DND-41 (cell line): ENCODE results near the gene SNAPC4.

Experiments used
- ATAC-seq: fragments of 200-7000 bp; cut with Tn5 transposase; 3 replicates; pipeline ENCODE4 v1.9.1; 2021; ENCODE audit warnings: low read depth; ENCODE audit not compliant: insufficient read depth
- DNase-seq: peaks from one replicate; pipeline ENCODE4 v3.0.0-alpha.2; 2020
- H2AFZ ChIP-seq: 2 replicates; pipeline ENCODE4 v1.6.0; 2012; ENCODE audit warnings: low read depth, low read length
- H3K27ac ChIP-seq: 2 replicates; pipeline ENCODE4 v1.5.1; 2012; ENCODE audit warnings: low read length, inconsistent platforms
- H3K27me3 ChIP-seq: fragments of 200-600 bp; sonication (generic); 2 replicates; pipeline ENCODE4 v1.6.0; 2012; ENCODE audit warnings: low read length, mild to moderate bottlenecking, inconsistent platforms; ENCODE audit not compliant: insufficient read depth, poor library complexity
- H3K36me3 ChIP-seq: 2 replicates; pipeline ENCODE4 v1.5.1; 2012; ENCODE audit warnings: low read length, inconsistent platforms; ENCODE audit not compliant: insufficient read depth
- H3K4me1 ChIP-seq: 2 replicates; pipeline ENCODE4 v1.5.1; 2012; ENCODE audit warnings: mild to moderate bottlenecking, low read length; ENCODE audit not compliant: insufficient read depth
- H3K4me2 ChIP-seq: 2 replicates; pipeline ENCODE4 v1.6.0; 2012; ENCODE audit warnings: mild to moderate bottlenecking, moderate library complexity, low read length, inconsistent platforms; ENCODE audit not compliant: insufficient read depth
- H3K4me3 ChIP-seq, 2 experiments: fragments of 200-600 bp in 1 of 2; shearing (Covaris generic) in 1 of 2; 2 replicates each; pipeline ENCODE4 v1.5.1; 2012 to 2016; ENCODE audit warnings: inconsistent platforms in 2 of 2, low read length in 2 of 2, mild to moderate bottlenecking in 2 of 2, low read depth in 1 of 2, moderate library complexity in 1 of 2
- H3K79me2 ChIP-seq: 2 replicates; pipeline ENCODE4 v1.6.0; 2012; ENCODE audit warnings: low read length, inconsistent platforms; ENCODE audit not compliant: insufficient read depth
- H3K9ac ChIP-seq: 2 replicates; pipeline ENCODE4 v1.6.0; 2012; ENCODE audit warnings: low read depth, mild to moderate bottlenecking, inconsistent platforms, low read length, moderate library complexity
- H3K9me3 ChIP-seq: 2 replicates; pipeline ENCODE4 v1.5.1; 2012; ENCODE audit warnings: low read length, moderate library complexity, mild to moderate bottlenecking, inconsistent platforms; ENCODE audit not compliant: insufficient read depth, severe bottlenecking
- H4K20me1 ChIP-seq: 2 replicates; pipeline ENCODE4 v1.6.0; 2012; ENCODE audit warnings: low read length; ENCODE audit not compliant: insufficient read depth
- CTCF ChIP-seq: IDR thresholded peaks from 2 replicates; pipeline ENCODE4 v1.5.1; 2012; ENCODE audit warnings: borderline replicate concordance, low read length, moderate library complexity, mild to moderate bottlenecking; ENCODE audit not compliant: poor library complexity, severe bottlenecking; ENCODE audit errors: extremely low read depth
- EZH2 ChIP-seq: IDR thresholded peaks from 3 replicates; pipeline ENCODE4 v1.6.1; 2012; ENCODE audit warnings: borderline replicate concordance, low read depth, mild to moderate bottlenecking, moderate library complexity, low read length, inconsistent platforms; ENCODE audit not compliant: severe bottlenecking

Gene SNAPC4

GRCh38 chr9:136394312-136395019, 5.5 kb downstream of the SNAPC4 start:
- Histone ChIP-seq H4K20me1 (peaks cover 20% of the 10 kb centered on the region), H3K9ac (no peak overlapping the region)
- no peak for TF ChIP-seq CTCF
- TF ChIP-seq EZH2, result no peak

GRCh38 chr9:136393531-136393930, 6.4 kb downstream of the SNAPC4 start:
- H3K9me3 ChIP-seq, result no peaks in the 10 kb centered on the region
- H3K79me2 ChIP-seq, result peaks cover 11% of the 10 kb centered on the region
- no peak overlapping the region for H3K4me3 ChIP-seq
- H4K20me1 ChIP-seq, result peaks cover 14% of the 10 kb centered on the region
- H3K9ac ChIP-seq, result no peak overlapping the region
- H3K4me1 ChIP-seq, result peaks cover 6% of the 10 kb centered on the region
- no peak overlapping the region for H2AFZ ChIP-seq
- TF ChIP-seq CTCF (no peak), EZH2 (no peak)
- H3K36me3 ChIP-seq, result peaks cover 82% of the 10 kb centered on the region
- H3K27ac ChIP-seq, result no peak overlapping the region
- H3K4me2 ChIP-seq, result no peak overlapping the region
- ATAC-seq, result no peak
- H3K27me3 ChIP-seq, result no peaks in the 10 kb centered on the region
- DNase-seq, result no peak

More at GRCh38 chr9:136394312-136395019, 5.5 kb downstream of the SNAPC4 start:
- DNase-seq, result no peak
- no peak overlapping the region for H3K4me3 ChIP-seq
- H3K9me3 ChIP-seq, result no peaks in the 10 kb centered on the region
- ATAC-seq, result no peak
- no peak overlapping the region for H3K27ac ChIP-seq
- H3K4me2 ChIP-seq, result no peak overlapping the region
- H3K4me1 ChIP-seq, result peaks cover 15% of the 10 kb centered on the region
- H3K79me2 ChIP-seq, result peaks cover 20% of the 10 kb centered on the region
- no peak overlapping the region for H2AFZ ChIP-seq
- peaks cover 76% of the 10 kb centered on the region for H3K36me3 ChIP-seq
- no peaks in the 10 kb centered on the region for H3K27me3 ChIP-seq

GRCh38 chr9:136392538-136393449, 7.2 kb downstream of the SNAPC4 start:
- Histone ChIP-seq H3K4me3 (no peak overlapping the region), H3K9ac (no peak overlapping the region), H3K9me3 (no peaks in the 10 kb centered on the region), H3K4me2 (no peak overlapping the region), H2AFZ (no peak overlapping the region), H3K36me3 (peaks cover 81% of the 10 kb centered on the region), H3K79me2 (peaks cover 5% of the 10 kb centered on the region; the same call in 1 of the 2 replicates), H3K27ac (no peak overlapping the region), H3K27me3 (no peaks in the 10 kb centered on the region), H3K4me1 (no peaks in the 10 kb centered on the region), H4K20me1 (peaks cover 11% of the 10 kb centered on the region; the same call in 1 of the 2 replicates)
- ATAC-seq, result no peak
- DNase-seq, result no peak
- TF ChIP-seq CTCF (no peak), EZH2 (no peak)
